Right lobe of liver (tissue), 6 donors: Measurements from ENCODE around the gene RBM33. TPM values are rescaled to one million over a fixed set of nuclear protein-coding genes. Genes with fewer than 3 reads are reported as not detected.
A peak's percentile ranks its signal among the peaks of the same experiment; 100 is the strongest.

Source experiments
- ATAC-seq, 4 donors: fragments of 200-7000 bp; cut with Tn5 transposase; one replicate each; pipeline ENCODE4 v1.9.1; 2020; ENCODE audit warnings: mild to moderate bottlenecking in 4 of 4, moderate library complexity in 4 of 4
- DNase-seq, 3 donors: peaks; one replicate each; pipeline ENCODE4 v3.0.0-alpha.2; 2020
- H3K27ac ChIP-seq, 3 donors: fragments of 200-600 bp; one replicate each; pipeline ENCODE4 v1.8.0; 2022
- H3K27me3 ChIP-seq, 2 donors: fragments of 200-600 bp; one replicate each; pipeline ENCODE4 v1.8.0; 2022
- H3K36me3 ChIP-seq, 4 donors: fragments of 200-600 bp; sonication (generic) in 1 of 4; one replicate each; pipeline versions ENCODE4 v1.5.1 to v1.8.0; 2017 to 2022; ENCODE audit warnings: control low read depth in 1 of 4
- H3K4me1 ChIP-seq, 4 donors: fragments of 200-600 bp; sonication (generic) in 1 of 4; one replicate each; pipeline versions ENCODE4 v1.5.1 to v1.8.0; 2017 to 2022; ENCODE audit warnings: control low read depth in 1 of 4
- H3K4me3 ChIP-seq, 3 donors: fragments of 200-600 bp; one replicate each; pipeline ENCODE4 v1.8.0; 2022
- H3K9me3 ChIP-seq, 4 donors: fragments of 200-600 bp; sonication (generic) in 1 of 4; one replicate each; pipeline versions ENCODE4 v1.5.1 to v1.8.0; 2017 to 2022; ENCODE audit warnings: control low read depth in 1 of 4
- POLR2A ChIP-seq: fragments of 450-650 bp; IDR thresholded peaks from one replicate; pipeline ENCODE4 v1.6.1; 2017; ENCODE audit warnings: antibody characterized with exemption, mild to moderate bottlenecking
- WGBS: methylation state at CpG from one replicate; pipeline ENCODE4 v1.1.6; 2018; ENCODE audit warnings: low coverage, low lambda C conversion rate; ENCODE audit not compliant: insufficient coverage; ENCODE audit errors: missing lambda C conversion rate; 5-methylcytosine and 5-hydroxymethylcytosine counted together
- intact Hi-C, 2 donors: fragments of 100-400 bp; cut with DNase I; formaldehyde crosslinking; loops; one replicate each; pipeline versions ENCODE4 v1.11.2 to v1.14.1; 2022
- total RNA-seq, 6 experiments: library from RNA; depleted of rRNA in 2 of 6; stranded (reverse); fragments of >200 nt in 2 of 6; fragmentation: NEBNext Ultra II Directional in 3 of 6; extraction: Animal tissue kit (Norgen Biotek cat#: 25700) in 3 of 6; gene quantifications; one replicate each; pipeline versions ENCODE4 v1.1.0 to v1.2.4, GENCODE V29; 2016 to 2023
- TF ChIP-seq, protein P1 (sequence below), 4 donors: fragments of 200-600 bp in 3 of 4; fragments of 450-650 bp in 1 of 4; IDR thresholded peaks; one replicate each; pipeline versions ENCODE4 v1.5.1 to v1.8.0; 2016 to 2022; ENCODE audit warnings: antibody characterized with exemption in 4 of 4, mild to moderate bottlenecking in 2 of 4
- donor health status: DM: no; HTN: yes; CAD: no.
- donor health status: DM: no; HTN: no; CAD: no.
- donor health status: DM: no; HTN: no; CAD: no.
- donor health status: DM: no; HTN: yes; CAD: no.
- donor health status: DM: no; HTN: yes; CAD: no.

Gene RBM33
- total RNA-seq, 6 experiments from 2014 or later: 24.9 to 55.1 (median 32.0) TPM

DNA sequence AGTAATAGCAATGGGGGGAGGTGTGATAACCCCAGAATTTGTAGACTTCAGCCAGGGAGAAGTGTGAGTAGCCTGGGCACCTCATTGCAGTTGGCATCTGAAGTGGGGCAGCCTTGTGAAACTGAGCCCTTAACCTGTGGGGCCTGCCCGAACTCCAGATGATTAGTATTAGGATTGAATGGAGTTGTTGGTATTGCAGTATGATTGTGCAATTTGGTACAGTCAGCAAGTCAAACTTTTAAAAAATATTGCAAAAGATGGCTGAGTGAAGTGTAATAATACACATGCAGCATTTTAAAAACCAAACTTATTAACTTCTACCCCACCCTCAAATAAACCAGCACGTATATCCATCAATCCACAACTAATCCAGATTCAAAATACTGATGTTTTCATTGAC lies 9.3 kb downstream of the RBM33 start:
- 15% methylated on average over 2 of the region's 2 CpGs for WGBS
- Histone ChIP-seq H3K4me3 (no peak overlapping the region), H3K36me3 (no peaks in the 10 kb centered on the region), H3K27me3 (no peaks in the 10 kb centered on the region), H3K27ac (peak overlapping the region in 2 of 3 donors; percentile 34 to 38), H3K4me1 (peaks cover 0 to 56% (median 23%) of the 10 kb centered on the region in 4 donors), H3K9me3 (no peaks in the 10 kb centered on the region)
- ATAC-seq (peak; percentile 85 to 89 (median 89)), DNase-seq (peak; percentile 63 to 82 (median 68))
- intact Hi-C loops: no loop called here
- no peak for TF ChIP-seq POLR2A
- TF ChIP-seq, protein P1, sequence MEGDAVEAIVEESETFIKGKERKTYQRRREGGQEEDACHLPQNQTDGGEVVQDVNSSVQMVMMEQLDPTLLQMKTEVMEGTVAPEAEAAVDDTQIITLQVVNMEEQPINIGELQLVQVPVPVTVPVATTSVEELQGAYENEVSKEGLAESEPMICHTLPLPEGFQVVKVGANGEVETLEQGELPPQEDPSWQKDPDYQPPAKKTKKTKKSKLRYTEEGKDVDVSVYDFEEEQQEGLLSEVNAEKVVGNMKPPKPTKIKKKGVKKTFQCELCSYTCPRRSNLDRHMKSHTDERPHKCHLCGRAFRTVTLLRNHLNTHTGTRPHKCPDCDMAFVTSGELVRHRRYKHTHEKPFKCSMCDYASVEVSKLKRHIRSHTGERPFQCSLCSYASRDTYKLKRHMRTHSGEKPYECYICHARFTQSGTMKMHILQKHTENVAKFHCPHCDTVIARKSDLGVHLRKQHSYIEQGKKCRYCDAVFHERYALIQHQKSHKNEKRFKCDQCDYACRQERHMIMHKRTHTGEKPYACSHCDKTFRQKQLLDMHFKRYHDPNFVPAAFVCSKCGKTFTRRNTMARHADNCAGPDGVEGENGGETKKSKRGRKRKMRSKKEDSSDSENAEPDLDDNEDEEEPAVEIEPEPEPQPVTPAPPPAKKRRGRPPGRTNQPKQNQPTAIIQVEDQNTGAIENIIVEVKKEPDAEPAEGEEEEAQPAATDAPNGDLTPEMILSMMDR (IDR thresholded peaks at IDR 0.05): no peak

DNA sequence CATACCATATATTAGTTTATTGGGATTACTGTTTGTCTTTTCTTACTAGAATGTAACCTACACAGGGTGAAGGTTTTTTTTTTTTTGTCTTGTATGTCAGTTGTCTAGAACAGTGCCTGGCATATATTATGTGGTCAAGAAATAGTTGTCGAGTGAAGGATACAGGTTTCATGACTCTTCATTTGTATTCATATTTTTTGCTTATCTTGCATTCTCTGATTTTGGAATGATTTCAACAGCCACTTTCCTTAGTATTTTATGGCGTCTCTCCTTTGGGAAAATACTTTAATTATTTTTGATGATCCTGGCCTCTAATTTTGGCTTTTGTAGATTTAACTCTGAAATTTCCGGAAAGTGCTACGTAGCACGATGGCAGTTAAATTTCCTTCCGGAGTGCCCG lies 12.4 kb downstream of the RBM33 start:
- Histone ChIP-seq H3K4me1 (peaks cover 0 to 51% (median 19%) of the 10 kb centered on the region in 4 donors), H3K27me3 (no peaks in the 10 kb centered on the region), H3K36me3 (no peaks in the 10 kb centered on the region), H3K4me3 (no peak overlapping the region), H3K9me3 (no peaks in the 10 kb centered on the region), H3K27ac (no peak overlapping the region)
- ATAC-seq (no peak), DNase-seq (no peak)
- WGBS: 57% methylated on average over 7 of the region's 7 CpGs
- no peak for TF ChIP-seq POLR2A
- TF ChIP-seq, protein P1 (IDR thresholded peaks at IDR 0.05): no peak
- intact Hi-C loops: no loop called here

DNA sequence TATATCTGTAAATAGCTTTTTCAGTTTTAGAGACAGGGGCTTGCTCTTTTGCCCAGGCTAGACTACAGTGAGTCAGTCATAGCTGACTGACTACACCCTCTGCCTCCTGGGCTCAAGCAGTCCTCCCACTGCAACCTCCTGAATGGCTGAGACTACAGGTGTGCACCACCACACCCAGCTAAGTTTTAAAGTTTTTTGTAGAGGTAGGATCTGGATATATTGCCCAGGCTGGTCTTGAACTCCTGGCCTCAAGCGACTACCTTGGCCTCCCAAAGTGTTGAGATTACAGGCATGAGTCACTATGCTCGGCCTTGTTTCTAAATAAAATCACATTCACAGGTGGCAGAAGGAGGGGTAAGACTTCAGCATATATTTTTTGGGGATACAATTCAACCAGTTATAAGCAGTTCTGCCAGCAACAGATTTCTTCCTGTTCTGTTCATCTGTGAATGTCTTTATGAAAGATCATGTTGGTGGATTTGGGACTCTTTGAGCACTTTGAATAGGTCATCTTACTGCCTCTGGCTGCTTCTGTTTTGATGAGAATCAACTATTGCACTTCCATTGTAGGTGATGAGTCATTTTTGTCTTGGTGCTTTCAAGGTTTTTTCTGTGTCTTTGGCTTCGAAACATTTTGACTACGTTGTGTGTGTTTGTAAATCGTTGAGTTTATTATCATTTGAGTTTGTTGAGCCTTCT lies 15.7 kb downstream of the RBM33 start:
- H3K9me3 ChIP-seq: no peaks in the 10 kb centered on the region
- H3K27me3 ChIP-seq: no peaks in the 10 kb centered on the region
- H3K4me1 ChIP-seq: peaks cover 0 to 29% (median 6%) of the 10 kb centered on the region in 4 donors
- DNase-seq: no peak
- H3K36me3 ChIP-seq: no peaks in the 10 kb centered on the region
- 73% methylated on average over 5 of the region's 5 CpGs for WGBS
- TF ChIP-seq, protein P1 (IDR thresholded peaks at IDR 0.05): no peak
- no peak for TF ChIP-seq POLR2A
- no peak for ATAC-seq
- no peak overlapping the region for H3K4me3 ChIP-seq
- no peak overlapping the region for H3K27ac ChIP-seq
- intact Hi-C loops: no loop called here

DNA sequence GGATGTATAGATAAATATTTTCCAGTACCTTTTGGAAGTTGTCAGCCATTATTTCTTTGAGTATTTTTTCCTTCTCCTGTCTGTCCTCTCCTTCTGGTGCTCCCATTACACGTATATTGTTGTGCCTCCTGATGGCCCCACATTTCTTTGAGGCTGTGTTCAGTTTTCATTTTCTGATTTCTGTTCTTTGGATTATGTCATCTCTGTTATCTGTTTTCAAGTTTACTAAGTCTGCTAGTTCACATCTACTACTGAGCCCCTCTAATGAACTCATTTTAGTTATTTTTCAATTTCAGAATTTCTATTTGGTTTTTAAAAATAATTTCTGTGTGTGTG lies 16.3 kb downstream of the RBM33 start:
- Histone ChIP-seq H3K36me3 (no peaks in the 10 kb centered on the region), H3K4me3 (no peak overlapping the region), H3K27me3 (no peaks in the 10 kb centered on the region), H3K4me1 (peaks cover 0 to 29% (median 8%) of the 10 kb centered on the region in 4 donors), H3K9me3 (no peaks in the 10 kb centered on the region), H3K27ac (no peak overlapping the region)
- no peak for TF ChIP-seq POLR2A
- TF ChIP-seq, protein P1 (IDR thresholded peaks at IDR 0.05): no peak
- DNase-seq (no peak), ATAC-seq (no peak)
- intact Hi-C loops: no loop called here
- WGBS: 67% methylated on average over 1 of the region's 1 CpG
